HepG2 (cell line): ENCODE data around the gene FAM114A2. TPM values are rescaled to one million over a fixed set of nuclear protein-coding genes. Genes with fewer than 3 reads are reported as not detected.

Experiments
- ATAC-seq: fragments of 200-7000 bp; cut with Tn5 transposase; 3 replicates; pipeline ENCODE4 v1.9.1; 2020; ENCODE audit warnings: mild to moderate bottlenecking, moderate library complexity
- BruUV-seq: library from RNA; stranded (reverse); fragments of 400-500 nt; replicated peaks from 2 replicates; lab custom pipeline; 2021; lab: Mats Ljungman, UMichigan
- CTCF ChIA-PET: fragments of 300-600 bp; formaldehyde crosslinking; extraction: SDS; loops from one replicate; lab custom pipeline; 2021; ENCODE audit warnings: low total read pairs, inconsistent platforms, low intra/inter-chr PET ratio; lab: Yijun Ruan, JAX
- POLR2A ChIA-PET: fragments of 350-600 bp; sonication (Branson Sonifier 250); formaldehyde crosslinking; loops from one replicate; lab custom pipeline; 2020; ENCODE audit warnings: antibody characterized with exemption, inconsistent platforms; lab: Yijun Ruan, JAX
- DNase-seq: peaks from one replicate; pipeline ENCODE4 v3.0.0-alpha.2; 2015; ENCODE audit warnings: low spot score
- FAIRE-seq: peaks from 3 replicates; lab custom pipeline; 2011; peaks lifted over from hg19 to GRCh38; lab: Jason Lieb, UNC
- H2AFZ ChIP-seq: one replicate; pipeline ENCODE4 v1.6.1; 2011; ENCODE audit warnings: low read length, inconsistent platforms
- H3K27ac ChIP-seq: fragments of 300-600 bp; 3 replicates; pipeline ENCODE4 v1.8.0; 2011; ENCODE audit warnings: mixed run types, mild to moderate bottlenecking, mixed read lengths, low read length, inconsistent platforms; ENCODE audit not compliant: insufficient read depth; ENCODE audit errors: extremely low read length
- H3K27me3 ChIP-seq, 2 experiments: fragments of 200-600 bp in 1 of 2; 2 replicates in 1 of 2; 3 replicates in 1 of 2; pipeline versions ENCODE4 v1.6.0 to v1.8.0; 2011; ENCODE audit warnings: low read length in 2 of 2, mild to moderate bottlenecking in 2 of 2, moderate library complexity in 2 of 2, inconsistent platforms in 1 of 2; ENCODE audit not compliant: insufficient read depth in 2 of 2, control insufficient read depth in 1 of 2
- H3K36me3 ChIP-seq, 2 experiments: fragments of 200-600 bp in 1 of 2; replicated peaks in 1 of 2; 2 replicates in 1 of 2; 3 replicates in 1 of 2; pipeline versions ENCODE4 v1.5.1 to v1.8.0; 2011; ENCODE audit warnings: low read length in 2 of 2, inconsistent platforms in 1 of 2; ENCODE audit not compliant: insufficient read depth in 2 of 2, control insufficient read depth in 1 of 2
- H3K4me1 ChIP-seq: 2 replicates; pipeline ENCODE4 v1.5.1; 2012; ENCODE audit warnings: low read length, inconsistent platforms; ENCODE audit not compliant: insufficient read depth
- H3K4me2 ChIP-seq: 2 replicates; pipeline ENCODE4 v1.6.0; 2011; ENCODE audit warnings: low read depth, low read length, inconsistent platforms
- H3K4me3 ChIP-seq, 3 experiments: fragments of 200-600 bp in 1 of 3; sonication (generic), shearing (Covaris generic) in 1 of 3; replicated peaks in 1 of 3; 2 replicates each; pipeline ENCODE4 v1.5.1; 2011 to 2016; ENCODE audit warnings: low read length in 3 of 3, inconsistent platforms in 2 of 3, low read depth in 2 of 3, mild to moderate bottlenecking in 2 of 3, control low read depth in 1 of 3, mixed read lengths in 1 of 3; ENCODE audit not compliant: insufficient read depth in 1 of 3
- H3K79me2 ChIP-seq: one replicate; pipeline ENCODE4 v1.6.1; 2011; ENCODE audit warnings: low read length, inconsistent platforms; ENCODE audit not compliant: insufficient read depth
- H3K9ac ChIP-seq: 2 replicates; pipeline ENCODE4 v1.6.0; 2011; ENCODE audit warnings: mild to moderate bottlenecking, low read depth, low read length, inconsistent platforms; ENCODE audit not compliant: insufficient read depth
- H3K9me3 ChIP-seq: 2 replicates; pipeline ENCODE4 v1.5.1; 2012; ENCODE audit warnings: mild to moderate bottlenecking, low read length
- H4K20me1 ChIP-seq: 2 replicates; pipeline ENCODE4 v1.6.0; 2011; ENCODE audit warnings: inconsistent platforms, mild to moderate bottlenecking, low read length, moderate library complexity; ENCODE audit not compliant: insufficient read depth
- GTF3A ChIP-seq: sonication (generic); formaldehyde crosslinking; conservative IDR thresholded peaks from 2 replicates; pipeline ENCODE4 v1.4.0; 2020; ENCODE audit warnings: mild to moderate bottlenecking, missing genetic modification reagents
- ISL2 ChIP-seq: sonication (generic); formaldehyde crosslinking; IDR thresholded peaks from 2 replicates; pipeline ENCODE4 v1.5.0; 2020; ENCODE audit warnings: missing genetic modification reagents
- POLR2G ChIP-seq: fragments of 200-400 bp; formaldehyde crosslinking; IDR thresholded peaks from 2 replicates; pipeline ENCODE4 v1.6.1; 2018; ENCODE audit warnings: mild to moderate bottlenecking, low read depth, low read length, moderate library complexity
- ZNF382 ChIP-seq: sonication (generic); formaldehyde crosslinking; IDR thresholded peaks from 2 replicates; pipeline ENCODE4 v1.5.0; 2020; ENCODE audit warnings: missing genetic modification reagents, mild to moderate bottlenecking, borderline replicate concordance
- ZNF431 ChIP-seq: sonication (generic); formaldehyde crosslinking; IDR thresholded peaks from 2 replicates; pipeline ENCODE4 v1.9.0; 2022; ENCODE audit warnings: missing genetic modification reagents, low read depth, mild to moderate bottlenecking, borderline replicate concordance
- ZNF550 ChIP-seq: sonication (generic); formaldehyde crosslinking; IDR thresholded peaks from 2 replicates; pipeline ENCODE4 v1.4.0; 2020; ENCODE audit warnings: mild to moderate bottlenecking, missing genetic modification reagents, borderline replicate concordance
- ZNF761 ChIP-seq: sonication (generic); formaldehyde crosslinking; conservative IDR thresholded peaks from 2 replicates; pipeline ENCODE4 v1.4.0; 2020; ENCODE audit warnings: mild to moderate bottlenecking, missing genetic modification reagents
- WGBS: methylation state at CpG from one replicate; pipeline ENCODE4 v1.1.6; 2017; ENCODE audit warnings: low lambda C conversion rate; 5-methylcytosine and 5-hydroxymethylcytosine counted together
- in situ Hi-C: cut with HindIII; loops from 2 replicates; pipeline ENCODE4 v1.10.0; 2017; ENCODE audit warnings: low pct_unique_long_range_greater_than_20kb; ENCODE audit not compliant: extremely low pct_ligation_motif_present
- intact Hi-C: fragments of 100-400 bp; cut with micrococcal nuclease; formaldehyde crosslinking; loops from one replicate; pipeline ENCODE4 v1.10.0; 2022; ENCODE audit not compliant: unreplicated experiment
- polyA plus RNA-seq, 8 experiments: library from polyadenylated mRNA; depleted of rRNA in 3 of 8; stranded (reverse) in 7 of 8; unstranded in 1 of 8; fragments of >200 nt; fragmentation: Illumina TruSeq in 4 of 8; extraction: Trizol in 4 of 8; gene quantifications; 2 replicates each; pipeline versions ENCODE4 v1.2.1 to v1.2.3, GENCODE V29; 2011 to 2016; ENCODE audit warnings: low read depth in 4 of 8, missing spikeins in 1 of 8, mixed read lengths in 1 of 8; ENCODE audit not compliant: insufficient read depth in 1 of 8
- total RNA-seq, 5 experiments: library from RNA; depleted of rRNA; stranded (reverse); fragments of >200 nt; fragmentation: Illumina TruSeq; extraction: Trizol; gene quantifications; 2 replicates each; pipeline ENCODE4 v1.2.3, GENCODE V29; 2016; ENCODE audit warnings: low read depth in 1 of 5
- TF ChIP-seq, protein P1 (sequence below): sonication (generic); formaldehyde crosslinking; IDR thresholded peaks from 2 replicates; pipeline ENCODE4 v1.5.1; 2020; ENCODE audit warnings: mild to moderate bottlenecking, missing genetic modification reagents, borderline replicate concordance

FAM114A2 gene
- total and polyA plus RNA-seq, 2 of the 13 experiments (the other 11 are each of a cell fraction or from before 2014, with no cell fraction given): 6.9 to 11.4 TPM

DNA sequence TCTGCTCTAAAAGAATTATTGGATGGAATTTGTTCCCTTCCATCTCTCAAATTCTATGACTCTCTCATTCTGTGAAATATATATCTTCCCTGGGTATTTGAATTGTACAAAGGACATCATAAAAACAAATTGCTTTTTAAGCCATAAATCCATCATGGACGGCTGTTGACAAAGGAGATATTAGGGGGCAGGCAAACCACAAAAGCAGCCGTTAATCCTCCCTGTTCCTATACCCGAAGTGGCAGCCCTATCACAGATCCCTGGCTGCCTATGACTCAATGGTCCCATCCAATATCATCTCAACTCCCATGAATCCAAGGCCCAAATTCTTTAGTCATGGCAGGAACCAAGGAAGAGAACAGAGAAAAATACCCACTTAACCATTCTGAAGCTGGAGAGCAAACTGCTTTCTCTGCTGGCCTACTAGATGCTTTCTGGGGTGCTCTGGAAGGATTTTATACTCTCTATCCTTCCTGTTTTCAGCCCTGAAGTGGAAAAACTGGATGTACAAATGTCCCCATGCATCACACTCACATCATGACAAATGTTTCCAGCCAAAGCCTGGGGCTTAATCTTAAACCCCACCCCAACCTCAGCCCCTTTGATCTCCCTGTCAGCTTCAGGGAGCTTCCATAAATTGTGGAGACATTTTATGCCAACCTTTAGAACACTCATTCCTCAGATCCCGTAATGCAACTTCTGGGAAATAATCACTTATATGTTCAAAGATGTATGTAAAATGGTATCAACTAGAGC, 59.5 kb downstream of the FAM114A2 start:
- Histone ChIP-seq H3K79me2 (no peaks in the 10 kb centered on the region), H2AFZ (no peak overlapping the region), H3K27ac (no peak overlapping the region), H3K36me3 (no peaks in the 10 kb centered on the region), H3K27me3 (peaks cover 0 to 22% of the 10 kb centered on the region in 2 experiments; a peak in 3 of 5 replicates), H4K20me1 (no peaks in the 10 kb centered on the region), H3K4me2 (no peak overlapping the region), H3K9me3 (no peaks in the 10 kb centered on the region), H3K4me3 (no peak overlapping the region), H3K4me1 (no peaks in the 10 kb centered on the region), H3K9ac (no peak overlapping the region)
- TF ChIP-seq ZNF761 (no peak), ZNF382 (CRISPR knock-in tag) (no peak), POLR2G (no peak), GTF3A (CRISPR knock-in tag) (no peak), ZNF431 (CRISPR knock-in tag) (no peak), ZNF550 (CRISPR knock-in tag) (no peak), ISL2 (CRISPR knock-in tag) (no peak)
- TF ChIP-seq, protein P1, sequence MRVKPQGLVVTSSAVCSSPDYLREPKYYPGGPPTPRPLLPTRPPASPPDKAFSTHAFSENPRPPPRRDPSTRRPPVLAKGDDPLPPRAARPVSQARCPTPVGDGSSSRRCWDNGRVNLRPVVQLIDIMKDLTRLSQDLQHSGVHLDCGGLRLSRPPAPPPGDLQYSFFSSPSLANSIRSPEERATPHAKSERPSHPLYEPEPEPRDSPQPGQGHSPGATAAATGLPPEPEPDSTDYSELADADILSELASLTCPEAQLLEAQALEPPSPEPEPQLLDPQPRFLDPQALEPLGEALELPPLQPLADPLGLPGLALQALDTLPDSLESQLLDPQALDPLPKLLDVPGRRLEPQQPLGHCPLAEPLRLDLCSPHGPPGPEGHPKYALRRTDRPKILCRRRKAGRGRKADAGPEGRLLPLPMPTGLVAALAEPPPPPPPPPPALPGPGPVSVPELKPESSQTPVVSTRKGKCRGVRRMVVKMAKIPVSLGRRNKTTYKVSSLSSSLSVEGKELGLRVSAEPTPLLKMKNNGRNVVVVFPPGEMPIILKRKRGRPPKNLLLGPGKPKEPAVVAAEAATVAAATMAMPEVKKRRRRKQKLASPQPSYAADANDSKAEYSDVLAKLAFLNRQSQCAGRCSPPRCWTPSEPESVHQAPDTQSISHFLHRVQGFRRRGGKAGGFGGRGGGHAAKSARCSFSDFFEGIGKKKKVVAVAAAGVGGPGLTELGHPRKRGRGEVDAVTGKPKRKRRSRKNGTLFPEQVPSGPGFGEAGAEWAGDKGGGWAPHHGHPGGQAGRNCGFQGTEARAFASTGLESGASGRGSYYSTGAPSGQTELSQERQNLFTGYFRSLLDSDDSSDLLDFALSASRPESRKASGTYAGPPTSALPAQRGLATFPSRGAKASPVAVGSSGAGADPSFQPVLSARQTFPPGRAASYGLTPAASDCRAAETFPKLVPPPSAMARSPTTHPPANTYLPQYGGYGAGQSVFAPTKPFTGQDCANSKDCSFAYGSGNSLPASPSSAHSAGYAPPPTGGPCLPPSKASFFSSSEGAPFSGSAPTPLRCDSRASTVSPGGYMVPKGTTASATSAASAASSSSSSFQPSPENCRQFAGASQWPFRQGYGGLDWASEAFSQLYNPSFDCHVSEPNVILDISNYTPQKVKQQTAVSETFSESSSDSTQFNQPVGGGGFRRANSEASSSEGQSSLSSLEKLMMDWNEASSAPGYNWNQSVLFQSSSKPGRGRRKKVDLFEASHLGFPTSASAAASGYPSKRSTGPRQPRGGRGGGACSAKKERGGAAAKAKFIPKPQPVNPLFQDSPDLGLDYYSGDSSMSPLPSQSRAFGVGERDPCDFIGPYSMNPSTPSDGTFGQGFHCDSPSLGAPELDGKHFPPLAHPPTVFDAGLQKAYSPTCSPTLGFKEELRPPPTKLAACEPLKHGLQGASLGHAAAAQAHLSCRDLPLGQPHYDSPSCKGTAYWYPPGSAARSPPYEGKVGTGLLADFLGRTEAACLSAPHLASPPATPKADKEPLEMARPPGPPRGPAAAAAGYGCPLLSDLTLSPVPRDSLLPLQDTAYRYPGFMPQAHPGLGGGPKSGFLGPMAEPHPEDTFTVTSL (CRISPR knock-in tag): no peak
- CTCF ChIA-PET: no interaction called here
- 3% methylated on average over 4 of the region's 4 CpGs for WGBS
- in situ Hi-C loops (loop anchor here (10.0 kb wide), 2 partner anchors 196 to 646 kb away; no protein-coding TSS in a partner anchor), intact Hi-C loops (loop anchor here (10.0 kb wide), 1 partner anchor 626 kb away; no protein-coding TSS in a partner anchor)
- ATAC-seq (no peak), DNase-seq (no peak), FAIRE-seq (no peak)
- POLR2A ChIA-PET: no interaction called here
- no TSS peak for BruUV-seq
